ENCODE measurements around the gene TCF12. TPM values are rescaled to one million over a fixed set of nuclear protein-coding genes. Genes with fewer than 3 reads are reported as not detected.
A peak's percentile ranks its signal among the peaks of the same experiment; 100 is the strongest.
"Not testable (repeated sequence)": the region's sequence is repeated elsewhere in the genome, so short reads cannot be mapped to it uniquely, and the experiment has no call there.

TCF12 gene
- total RNA-seq, 2 donors from 2014 or later, result 69.4 to 140 TPM

DNA sequence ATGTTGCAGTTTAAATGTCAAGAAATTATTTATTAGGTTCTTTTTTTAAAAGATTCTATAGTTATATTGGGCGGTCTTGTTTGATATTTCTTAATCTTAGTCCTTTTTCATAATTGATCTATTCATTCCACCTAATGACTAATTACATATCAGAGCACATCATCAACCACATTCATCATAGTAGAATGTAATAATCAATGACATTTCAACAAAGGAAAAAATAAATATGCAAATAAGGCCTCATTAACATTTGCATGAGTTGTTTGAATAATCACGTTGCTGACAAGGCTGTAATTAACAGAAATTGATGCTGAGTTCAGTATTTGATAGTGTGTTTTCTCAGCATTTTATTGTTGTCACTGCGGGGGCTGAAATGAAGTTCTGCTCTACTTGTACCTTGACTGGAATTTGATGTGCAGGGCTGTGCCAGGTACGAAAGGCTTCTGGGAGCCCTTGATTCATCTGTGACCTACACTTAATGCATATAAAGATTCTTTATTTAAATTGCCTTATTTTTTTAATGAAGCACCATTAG is 215.7 kb downstream of the TCF12 start:
- no peaks in the 10 kb centered on the region for H3K9me3 Mint-ChIP-seq
- H3K4me1 Mint-ChIP-seq (ENCODE audit: low read depth in 2 of 2), result peaks cover 33 to 41% of the 10 kb centered on the region in 2 donors
- peaks cover 5% of the 10 kb centered on the region for H3K36me3 Mint-ChIP-seq
- no peak overlapping the region for H3K4me3 Mint-ChIP-seq
- DNase-seq (ENCODE audit: low spot score) (no peak), ATAC-seq (no peak)
- no peak overlapping the region for H3K27ac Mint-ChIP-seq
- H3K27me3 Mint-ChIP-seq, result no peaks in the 10 kb centered on the region

DNA sequence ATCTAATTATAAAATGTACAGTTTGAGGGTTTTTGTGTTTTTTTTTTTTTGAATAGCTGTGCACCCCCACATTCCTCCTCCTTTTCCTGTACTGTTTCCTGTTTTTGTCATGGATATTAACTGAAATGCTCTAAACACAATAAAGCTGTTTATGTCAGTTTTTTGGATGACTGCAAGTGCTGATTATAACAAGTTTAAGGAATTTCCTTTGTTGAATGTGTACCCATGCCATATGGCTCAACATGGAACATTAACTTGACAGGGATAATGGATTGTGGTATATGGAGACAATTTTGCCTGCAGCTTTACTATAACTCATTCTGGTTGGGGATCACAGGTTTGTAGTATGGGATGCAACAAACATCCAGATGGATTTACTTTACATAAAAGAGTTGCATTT is 216.4 kb downstream of the TCF12 start:
- Mint-ChIP-seq H3K27me3 (no peaks in the 10 kb centered on the region), H3K27ac (no peak overlapping the region), H3K36me3 (peaks cover 4% of the 10 kb centered on the region), H3K9me3 (no peaks in the 10 kb centered on the region), H3K4me1 (ENCODE audit: low read depth in 2 of 2) (peaks cover 28 to 35% of the 10 kb centered on the region in 2 donors), H3K4me3 (no peak overlapping the region)
- DNase-seq (ENCODE audit: low spot score), result no peak
- no peak for ATAC-seq

DNA sequence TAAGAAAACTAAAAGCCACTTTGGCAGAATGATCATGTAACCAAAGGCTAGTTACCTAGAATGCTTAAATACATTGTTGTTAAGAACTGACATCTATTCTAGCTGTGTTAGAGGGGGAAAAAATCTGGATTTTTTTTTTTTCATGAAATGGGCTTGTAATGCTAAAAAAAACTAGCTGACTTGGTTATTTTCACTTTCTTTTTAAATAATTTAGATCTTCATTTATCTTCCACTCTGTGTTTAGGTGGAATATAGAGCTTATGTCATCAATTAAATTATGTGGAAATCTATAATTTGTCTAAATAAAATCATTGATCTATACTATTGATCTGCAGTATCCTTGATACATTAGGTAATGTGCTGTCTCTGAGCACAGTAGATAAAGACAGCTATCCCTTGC is 217.4 kb downstream of the TCF12 start:
- H3K27ac Mint-ChIP-seq, result peak overlapping the region; percentile 31 to 75
- peak overlapping the region; percentile 23 for H3K4me3 Mint-ChIP-seq

DNA sequence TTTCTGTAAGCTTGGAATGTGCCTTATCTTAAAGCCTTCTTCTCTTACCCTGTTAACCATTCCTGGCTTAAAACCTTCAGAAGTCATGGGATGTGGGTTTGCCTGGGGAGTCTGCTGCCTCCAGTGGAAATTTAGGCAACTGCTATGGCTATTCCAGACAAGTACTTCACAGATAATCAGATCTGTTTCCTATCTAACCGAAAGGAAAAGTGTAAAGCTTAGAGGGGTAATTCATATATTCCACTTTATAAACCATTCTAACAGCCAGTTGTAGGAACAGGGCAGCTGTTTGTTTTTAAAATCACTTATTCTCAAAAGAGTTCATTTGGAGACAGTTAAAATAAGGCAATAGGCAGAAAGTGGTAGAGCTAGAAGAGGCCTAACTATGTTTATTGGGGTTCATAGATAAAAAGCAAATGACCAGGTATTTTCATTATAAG is 219.9 kb downstream of the TCF12 start:
- Mint-ChIP-seq H3K27ac (no peak overlapping the region), H3K36me3 (no peaks in the 10 kb centered on the region), H3K4me3 (no peak overlapping the region), H3K4me1 (ENCODE audit: low read depth in 2 of 2) (peaks cover 15 to 20% of the 10 kb centered on the region in 2 donors), H3K27me3 (no peaks in the 10 kb centered on the region), H3K9me3 (no peaks in the 10 kb centered on the region)
- DNase-seq (ENCODE audit: low spot score) (no peak), ATAC-seq (no peak)

More for the DNA sequence above, 217.4 kb downstream of the TCF12 start:
- DNase-seq (ENCODE audit: low spot score) (no peak), ATAC-seq (no peak)
- Mint-ChIP-seq H3K36me3 (no peaks in the 10 kb centered on the region), H3K9me3 (no peaks in the 10 kb centered on the region), H3K4me1 (ENCODE audit: low read depth in 2 of 2) (peaks cover 22 to 29% of the 10 kb centered on the region in 2 donors), H3K27me3 (no peaks in the 10 kb centered on the region)

DNA sequence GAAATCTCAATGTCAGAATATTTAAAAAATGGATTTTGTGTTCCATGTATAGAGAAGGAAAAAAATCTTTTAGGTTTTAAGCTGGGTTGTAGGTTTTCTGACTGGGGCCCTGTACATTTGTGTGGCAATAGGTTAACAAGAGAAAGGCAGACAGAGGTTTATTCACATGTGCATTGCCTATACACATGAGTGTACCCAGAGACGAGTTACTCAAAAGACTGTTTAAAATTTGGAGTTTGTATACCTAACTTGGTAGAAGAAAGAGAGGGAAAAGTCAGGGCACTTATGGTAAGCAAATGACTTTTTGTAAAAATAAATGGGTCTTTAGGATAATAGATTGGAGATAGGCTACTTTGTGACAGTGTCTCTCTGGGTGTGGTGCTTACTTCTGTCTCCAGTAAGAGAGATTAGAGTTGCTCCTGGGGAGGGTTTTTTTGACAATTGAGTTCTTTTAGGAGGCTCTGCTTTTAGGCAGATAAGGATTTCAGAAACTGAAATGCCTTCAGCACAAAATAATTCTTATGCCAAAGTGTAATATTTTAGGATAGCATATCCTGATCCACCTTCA is 225.2 kb downstream of the TCF12 start:
- no peaks in the 10 kb centered on the region for H3K36me3 Mint-ChIP-seq
- H3K27me3 Mint-ChIP-seq, result no peaks in the 10 kb centered on the region
- no peak overlapping the region for H3K4me3 Mint-ChIP-seq
- no peaks in the 10 kb centered on the region for H3K9me3 Mint-ChIP-seq
- peaks cover 8 to 10% of the 10 kb centered on the region in 2 donors for H3K4me1 Mint-ChIP-seq (ENCODE audit: low read depth in 2 of 2)
- ATAC-seq (no peak), DNase-seq (ENCODE audit: low spot score) (no peak)
- no peak overlapping the region for H3K27ac Mint-ChIP-seq

DNA sequence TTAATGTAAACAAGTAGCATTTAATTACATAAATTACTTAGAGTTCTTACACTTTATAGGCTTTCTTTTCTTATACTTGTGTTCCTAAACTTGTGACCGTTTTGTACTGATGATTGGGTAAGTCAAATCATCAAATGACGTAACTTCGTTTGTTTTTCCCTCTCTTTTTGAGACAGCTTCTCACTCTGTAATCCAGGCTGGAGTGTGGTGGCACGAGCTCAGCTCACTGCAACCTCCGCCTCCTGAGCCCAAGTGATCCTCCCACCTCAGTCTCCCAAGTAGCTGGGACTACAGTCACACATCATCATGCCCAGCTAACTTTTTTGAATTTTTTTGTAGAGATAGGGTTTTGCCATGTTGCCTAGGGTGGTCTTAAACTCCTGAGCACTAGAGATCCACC is 226.0 kb downstream of the TCF12 start:
- DNase-seq (ENCODE audit: low spot score) (no peak), ATAC-seq (no peak)
- no peaks in the 10 kb centered on the region for H3K9me3 Mint-ChIP-seq
- no peak overlapping the region for H3K27ac Mint-ChIP-seq
- H3K4me1 Mint-ChIP-seq (ENCODE audit: low read depth in 2 of 2), result peaks cover 4 to 10% of the 10 kb centered on the region in 2 donors
- no peaks in the 10 kb centered on the region for H3K27me3 Mint-ChIP-seq
- H3K36me3 Mint-ChIP-seq, result no peaks in the 10 kb centered on the region
- H3K4me3 Mint-ChIP-seq, result no peak overlapping the region

DNA sequence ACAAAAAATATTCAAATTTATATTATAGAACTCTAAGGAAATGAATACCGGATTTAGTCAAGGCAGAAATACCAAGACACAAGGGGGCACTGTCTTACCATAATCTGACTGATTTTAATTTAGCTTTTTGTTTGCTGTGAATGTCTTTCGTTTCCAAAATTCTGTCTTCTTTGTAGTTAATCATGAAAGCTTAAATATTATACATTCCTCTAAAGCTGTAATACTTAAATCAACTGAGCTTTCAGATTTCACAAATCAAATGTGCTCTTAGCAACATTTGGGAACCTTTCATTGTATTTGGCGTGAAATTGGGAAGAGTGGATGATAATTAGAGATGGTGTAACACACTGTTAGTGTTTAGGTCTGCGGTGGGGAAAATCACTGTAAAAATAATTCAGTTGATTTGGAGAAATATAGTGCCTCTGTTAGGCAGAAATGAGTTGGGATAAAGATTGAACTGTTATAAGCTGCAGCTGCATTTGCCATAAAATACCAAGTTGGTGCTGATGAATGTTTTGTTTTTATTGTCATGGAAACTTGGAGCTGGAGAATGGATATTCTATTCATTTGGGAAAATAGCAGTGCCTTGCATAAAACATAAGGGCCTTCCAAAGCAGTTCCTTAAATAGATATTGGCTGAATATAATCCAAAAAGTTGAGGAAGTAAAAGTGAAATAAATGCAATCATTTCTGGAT is 228.2 kb downstream of the TCF12 start:
- Mint-ChIP-seq H3K27ac (no peak overlapping the region), H3K4me1 (ENCODE audit: low read depth in 2 of 2) (peaks cover 4 to 12% of the 10 kb centered on the region in 2 donors), H3K4me3 (no peak overlapping the region), H3K27me3 (no peaks in the 10 kb centered on the region), H3K36me3 (peaks cover 15% of the 10 kb centered on the region), H3K9me3 (no peaks in the 10 kb centered on the region)
- DNase-seq (ENCODE audit: low spot score), result no peak
- ATAC-seq, result no peak

DNA sequence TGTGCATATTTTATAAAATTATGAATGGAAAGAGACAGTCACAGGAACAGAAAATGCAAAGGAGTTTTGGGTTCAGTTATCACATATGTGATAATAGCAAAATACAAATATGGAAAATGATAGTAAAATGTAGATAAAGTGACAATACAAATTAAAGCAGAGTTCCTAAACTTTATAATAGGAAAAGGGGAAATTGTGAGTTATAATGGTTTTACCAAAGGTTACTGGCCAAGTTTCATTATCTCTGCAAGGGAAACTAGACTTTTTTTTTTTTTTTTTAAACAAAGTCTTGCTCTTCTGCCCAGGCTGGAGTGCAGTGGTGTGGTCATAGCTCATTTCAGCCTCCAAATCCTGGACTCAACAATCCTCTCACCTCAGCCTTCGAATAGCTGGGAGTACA is 229.2 kb downstream of the TCF12 start:
- no peak for ATAC-seq
- Mint-ChIP-seq H3K9me3 (peaks cover 6% of the 10 kb centered on the region), H3K4me1 (ENCODE audit: low read depth in 2 of 2) (peaks cover 11 to 17% of the 10 kb centered on the region in 2 donors), H3K27ac (no peak overlapping the region), H3K36me3 (peaks cover 25% of the 10 kb centered on the region), H3K27me3 (no peaks in the 10 kb centered on the region), H3K4me3 (no peak overlapping the region)
- no peak for DNase-seq (ENCODE audit: low spot score)

DNA sequence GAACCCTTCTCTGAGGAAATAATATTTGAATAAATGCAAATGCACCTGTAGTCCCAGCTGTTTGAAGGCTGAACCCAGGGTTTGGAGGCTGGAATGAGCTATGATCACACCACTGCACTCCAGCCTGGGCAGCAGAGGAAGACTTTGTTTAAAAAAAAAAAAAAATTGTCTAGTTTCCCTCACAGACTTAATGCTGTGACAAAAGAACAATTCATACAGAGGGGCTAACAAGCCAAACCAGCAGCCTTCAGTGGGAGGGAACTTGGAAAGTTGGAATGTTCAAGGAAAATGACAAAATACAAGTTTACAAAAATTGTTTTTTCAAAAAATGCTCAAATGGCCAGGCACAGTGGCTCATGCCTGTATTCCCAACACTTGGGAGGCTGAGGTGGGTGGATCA is 229.8 kb downstream of the TCF12 start:
- H3K4me1 Mint-ChIP-seq (ENCODE audit: low read depth in 2 of 2), result peaks cover 18 to 22% of the 10 kb centered on the region in 2 donors
- peaks cover 29% of the 10 kb centered on the region for H3K36me3 Mint-ChIP-seq
- peaks cover 6% of the 10 kb centered on the region for H3K9me3 Mint-ChIP-seq
- no peak overlapping the region for H3K27ac Mint-ChIP-seq
- DNase-seq (ENCODE audit: low spot score) (no peak), ATAC-seq (no peak)
- H3K27me3 Mint-ChIP-seq, result no peaks in the 10 kb centered on the region
- no peak overlapping the region for H3K4me3 Mint-ChIP-seq

DNA sequence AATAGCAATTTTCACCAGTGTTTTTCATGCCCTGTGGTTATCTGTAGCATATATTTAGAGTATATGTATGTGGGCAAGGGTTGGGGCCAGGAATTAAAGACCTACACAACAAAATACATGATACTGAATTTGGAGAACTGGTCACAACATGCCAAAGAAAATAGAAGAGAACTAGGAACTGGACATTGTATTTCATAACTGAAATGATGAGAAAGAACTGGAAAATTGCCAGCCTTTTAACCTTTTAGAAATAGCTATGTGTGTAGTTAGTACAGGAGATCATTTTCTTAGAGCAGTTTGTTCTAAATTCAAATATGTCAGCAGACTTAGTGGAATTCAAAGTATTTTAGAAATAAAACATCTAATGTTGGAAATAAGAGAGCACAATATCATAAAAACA is 230.8 kb downstream of the TCF12 start:
- no peak for ATAC-seq
- H3K4me3 Mint-ChIP-seq, result no peak overlapping the region
- peaks cover 6% of the 10 kb centered on the region for H3K9me3 Mint-ChIP-seq
- DNase-seq (ENCODE audit: low spot score), result no peak
- no peak overlapping the region for H3K27ac Mint-ChIP-seq
- H3K36me3 Mint-ChIP-seq, result peaks cover 29% of the 10 kb centered on the region
- no peaks in the 10 kb centered on the region for H3K27me3 Mint-ChIP-seq
- peaks cover 24 to 27% of the 10 kb centered on the region in 2 donors for H3K4me1 Mint-ChIP-seq (ENCODE audit: low read depth in 2 of 2)

DNA sequence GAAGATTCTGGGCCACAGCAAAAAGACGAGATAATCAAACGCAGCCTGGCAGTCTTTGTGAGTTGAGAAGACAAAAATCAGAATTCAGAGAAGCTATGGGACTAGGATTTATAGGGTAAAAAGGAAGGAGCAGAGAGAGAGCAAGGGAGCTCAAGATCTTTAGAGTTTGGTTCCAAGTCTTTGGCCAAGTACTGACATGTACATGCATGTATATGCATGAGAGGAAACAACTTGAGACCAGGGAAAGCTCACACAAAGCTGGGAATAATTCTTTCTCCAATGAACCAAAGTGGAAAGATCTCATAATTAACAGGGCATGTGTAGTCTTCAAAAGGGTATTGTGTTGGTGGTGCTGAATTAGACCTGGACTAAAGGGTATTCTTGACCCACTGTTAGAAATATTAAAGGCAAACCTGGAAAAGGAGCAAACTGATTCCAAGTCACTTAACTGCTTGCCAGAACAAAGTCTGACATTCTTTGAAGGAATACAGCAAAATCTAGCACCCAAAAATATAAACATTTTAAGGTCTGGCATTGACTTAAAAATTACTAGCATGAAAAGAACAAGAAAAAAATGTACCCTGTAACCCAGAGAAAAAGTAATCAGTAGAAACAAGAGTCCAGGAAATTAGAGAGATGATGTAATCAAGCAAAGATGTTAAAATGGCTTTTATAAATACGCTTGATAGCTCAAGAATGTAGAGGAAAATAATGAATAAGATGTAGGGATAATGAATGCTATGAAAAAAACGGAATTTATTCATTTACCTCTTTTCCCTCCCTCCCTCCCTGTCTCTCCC is 231.8 kb downstream of the TCF12 start:
- no peak overlapping the region for H3K27ac Mint-ChIP-seq
- ATAC-seq (no peak), DNase-seq (ENCODE audit: low spot score) (no peak)
- H3K4me3 Mint-ChIP-seq, result no peak overlapping the region
- H3K9me3 Mint-ChIP-seq, result peaks cover 6% of the 10 kb centered on the region
- peaks cover 24 to 33% of the 10 kb centered on the region in 2 donors for H3K4me1 Mint-ChIP-seq (ENCODE audit: low read depth in 2 of 2)
- H3K27me3 Mint-ChIP-seq, result no peaks in the 10 kb centered on the region
- H3K36me3 Mint-ChIP-seq, result peaks cover 29% of the 10 kb centered on the region

DNA sequence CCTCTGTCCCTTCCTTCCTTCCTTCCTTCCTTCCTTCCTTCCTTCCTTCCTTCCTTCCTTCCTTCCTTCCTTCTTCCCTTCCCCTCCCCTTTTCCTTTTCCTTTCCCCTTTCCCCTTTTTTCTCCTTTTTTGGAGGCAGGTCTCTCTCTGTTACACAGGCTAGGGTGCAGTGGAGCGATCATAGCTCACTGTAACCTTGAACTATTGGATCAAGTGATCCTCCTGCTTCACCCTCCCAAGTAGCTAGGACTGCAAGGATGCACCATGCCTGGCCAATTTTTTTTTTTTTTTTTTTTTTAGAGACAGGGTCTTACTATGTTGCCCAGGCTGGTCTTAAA is 232.4 kb downstream of the TCF12 start:
- ATAC-seq; H3K27me3 Mint-ChIP-seq; H3K27ac Mint-ChIP-seq; H3K9me3 Mint-ChIP-seq; H3K4me3 Mint-ChIP-seq; DNase-seq (ENCODE audit: low spot score): not testable (repeated sequence)
- Mint-ChIP-seq H3K36me3 (peaks cover 29% of the 10 kb centered on the region), H3K4me1 (ENCODE audit: low read depth in 2 of 2) (peaks cover 24 to 33% of the 10 kb centered on the region in 2 donors)

DNA sequence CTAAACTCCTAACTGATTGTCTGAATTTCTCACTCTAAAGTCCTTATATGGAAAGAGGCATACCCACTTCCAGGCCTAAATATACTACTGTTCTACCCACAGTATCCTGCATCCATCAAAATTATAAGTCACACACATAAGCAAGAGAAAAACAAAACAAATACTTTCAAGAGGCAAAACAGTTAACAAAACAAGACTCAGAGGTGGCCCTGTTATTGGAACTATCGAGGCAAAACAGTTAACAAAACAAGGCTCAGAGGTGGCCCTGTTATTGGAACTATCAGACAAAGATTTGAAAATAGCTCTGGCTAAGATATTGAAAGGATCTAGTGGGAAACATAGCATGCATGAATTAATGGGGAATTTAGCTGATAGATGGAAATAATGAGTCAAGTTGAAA is 233.7 kb downstream of the TCF12 start:
- peak overlapping the region; percentile 75 to 92 for H3K27ac Mint-ChIP-seq
- H3K36me3 Mint-ChIP-seq, result peaks cover 29% of the 10 kb centered on the region
- H3K9me3 Mint-ChIP-seq, result peaks cover 6% of the 10 kb centered on the region
- ATAC-seq (no peak), DNase-seq (ENCODE audit: low spot score) (no peak)
- H3K27me3 Mint-ChIP-seq, result no peaks in the 10 kb centered on the region
- peaks cover 24 to 31% of the 10 kb centered on the region in 2 donors for H3K4me1 Mint-ChIP-seq (ENCODE audit: low read depth in 2 of 2)
- peak overlapping the region; percentile 17 for H3K4me3 Mint-ChIP-seq

All from natural killer cell treated with Interleukin-12 subunit alpha and Interleukin-12 subunit beta and Interleukin-15 and Interleukin-18, amount 100 ng/mL, for 72 hours (primary cell).